Ishikawa (cell line): ENCODE measurements around the gene SENP1.

Source experiments
- CEBPB ChIP-seq: IDR thresholded peaks from 2 replicates; pipeline ENCODE4 v1.6.1; 2012
- CREB1 ChIP-seq: IDR thresholded peaks from 2 replicates; pipeline ENCODE4 v1.6.1; 2012; ENCODE audit warnings: low read depth
- EGR1 ChIP-seq: IDR thresholded peaks from 2 replicates; pipeline ENCODE4 v1.6.1; 2012
- EP300 ChIP-seq: IDR thresholded peaks from 2 replicates; pipeline ENCODE4 v1.6.1; 2012; ENCODE audit warnings: borderline replicate concordance
- FOXM1 ChIP-seq: IDR thresholded peaks from 2 replicates; pipeline ENCODE4 v1.6.1; 2012; ENCODE audit warnings: low read depth, borderline replicate concordance
- NFIC ChIP-seq: IDR thresholded peaks from 2 replicates; pipeline ENCODE4 v1.6.1; 2012
- RAD21 ChIP-seq: IDR thresholded peaks from 2 replicates; pipeline ENCODE4 v1.6.1; 2012; ENCODE audit warnings: low read depth
- TAF1 ChIP-seq: IDR thresholded peaks from 2 replicates; pipeline ENCODE4 v1.6.1; 2012; ENCODE audit warnings: low read depth, mild to moderate bottlenecking
- TCF12 ChIP-seq: IDR thresholded peaks from 2 replicates; pipeline ENCODE4 v1.6.1; 2012; ENCODE audit warnings: low read depth
- TEAD4 ChIP-seq: IDR thresholded peaks from 2 replicates; pipeline ENCODE4 v1.6.1; 2012
- USF1 ChIP-seq: IDR thresholded peaks from 2 replicates; pipeline ENCODE4 v1.6.1; 2012
- YY1 ChIP-seq: IDR thresholded peaks from 2 replicates; pipeline ENCODE4 v1.6.1; 2012; ENCODE audit warnings: low read depth
- ZBTB7A ChIP-seq: IDR thresholded peaks from 2 replicates; pipeline ENCODE4 v1.6.1; 2012; ENCODE audit warnings: low read depth
- TF ChIP-seq, protein P1 (sequence below): IDR thresholded peaks from 2 replicates; pipeline ENCODE4 v1.6.1; 2012
- TF ChIP-seq, protein P2 (sequence below): IDR thresholded peaks from 2 replicates; pipeline ENCODE4 v1.6.1; 2012; ENCODE audit warnings: low read depth, mild to moderate bottlenecking

SENP1 gene

DNA sequence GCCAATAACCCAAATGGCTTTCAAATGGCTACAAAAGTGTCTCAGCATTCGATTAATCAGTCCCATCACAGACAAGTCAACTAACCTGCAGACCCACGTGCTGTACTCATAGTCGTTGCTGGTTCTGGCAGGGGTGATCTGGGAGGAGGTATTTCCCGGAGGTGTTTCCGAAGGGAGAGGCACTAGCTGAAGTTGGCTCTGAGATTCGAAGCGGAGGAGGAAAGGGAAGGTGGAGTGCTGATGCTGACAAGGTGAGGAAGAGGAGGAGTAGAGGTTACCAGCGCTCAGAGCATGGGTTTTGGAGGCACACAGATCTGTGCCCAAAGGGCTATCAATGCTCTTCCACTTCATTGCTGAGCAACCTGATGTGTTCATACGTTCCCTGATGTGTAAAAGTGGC, 81.1 kb downstream of the SENP1 start:
- TF ChIP-seq CEBPB (no peak), TAF1 (no peak)

GRCh38 chr12:48023386-48023785, 82.5 kb downstream of the SENP1 start:
- TF ChIP-seq, protein P1, sequence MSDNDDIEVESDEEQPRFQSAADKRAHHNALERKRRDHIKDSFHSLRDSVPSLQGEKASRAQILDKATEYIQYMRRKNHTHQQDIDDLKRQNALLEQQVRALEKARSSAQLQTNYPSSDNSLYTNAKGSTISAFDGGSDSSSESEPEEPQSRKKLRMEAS = peak; percentile 38; the same call in 1 of the 2 replicates
- TF ChIP-seq RAD21 (no peak), TEAD4 (no peak)

- TF ChIP-seq CREB1 (no peak), EP300 (no peak), RAD21 (no peak)
- TF ChIP-seq, protein P2, sequence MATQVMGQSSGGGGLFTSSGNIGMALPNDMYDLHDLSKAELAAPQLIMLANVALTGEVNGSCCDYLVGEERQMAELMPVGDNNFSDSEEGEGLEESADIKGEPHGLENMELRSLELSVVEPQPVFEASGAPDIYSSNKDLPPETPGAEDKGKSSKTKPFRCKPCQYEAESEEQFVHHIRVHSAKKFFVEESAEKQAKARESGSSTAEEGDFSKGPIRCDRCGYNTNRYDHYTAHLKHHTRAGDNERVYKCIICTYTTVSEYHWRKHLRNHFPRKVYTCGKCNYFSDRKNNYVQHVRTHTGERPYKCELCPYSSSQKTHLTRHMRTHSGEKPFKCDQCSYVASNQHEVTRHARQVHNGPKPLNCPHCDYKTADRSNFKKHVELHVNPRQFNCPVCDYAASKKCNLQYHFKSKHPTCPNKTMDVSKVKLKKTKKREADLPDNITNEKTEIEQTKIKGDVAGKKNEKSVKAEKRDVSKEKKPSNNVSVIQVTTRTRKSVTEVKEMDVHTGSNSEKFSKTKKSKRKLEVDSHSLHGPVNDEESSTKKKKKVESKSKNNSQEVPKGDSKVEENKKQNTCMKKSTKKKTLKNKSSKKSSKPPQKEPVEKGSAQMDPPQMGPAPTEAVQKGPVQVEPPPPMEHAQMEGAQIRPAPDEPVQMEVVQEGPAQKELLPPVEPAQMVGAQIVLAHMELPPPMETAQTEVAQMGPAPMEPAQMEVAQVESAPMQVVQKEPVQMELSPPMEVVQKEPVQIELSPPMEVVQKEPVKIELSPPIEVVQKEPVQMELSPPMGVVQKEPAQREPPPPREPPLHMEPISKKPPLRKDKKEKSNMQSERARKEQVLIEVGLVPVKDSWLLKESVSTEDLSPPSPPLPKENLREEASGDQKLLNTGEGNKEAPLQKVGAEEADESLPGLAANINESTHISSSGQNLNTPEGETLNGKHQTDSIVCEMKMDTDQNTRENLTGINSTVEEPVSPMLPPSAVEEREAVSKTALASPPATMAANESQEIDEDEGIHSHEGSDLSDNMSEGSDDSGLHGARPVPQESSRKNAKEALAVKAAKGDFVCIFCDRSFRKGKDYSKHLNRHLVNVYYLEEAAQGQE = no peak
Observed at GRCh38 chr12:48022676-48023385, 83.0 kb downstream of the SENP1 start.

DNA sequence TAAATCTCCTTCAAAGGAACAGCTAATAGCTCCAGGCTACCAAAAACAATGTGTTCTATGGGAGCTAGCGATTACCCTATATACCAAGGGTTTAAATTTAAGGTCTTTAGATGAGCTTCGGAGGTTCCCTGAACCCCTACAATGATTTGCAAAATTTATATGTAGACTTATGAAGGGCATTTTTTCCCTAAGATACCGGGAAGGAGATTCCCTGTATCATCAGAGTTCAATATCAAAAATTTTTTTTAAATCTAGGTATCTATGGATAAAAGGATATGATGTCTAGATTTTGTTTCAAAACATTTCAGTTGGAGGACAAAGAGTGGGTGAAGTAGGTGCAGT, 83.7 kb downstream of the SENP1 start:
- TF ChIP-seq TCF12 = no peak
- no peak for TF ChIP-seq RAD21
- no peak for TF ChIP-seq TEAD4
- no peak for TF ChIP-seq CEBPB
- TF ChIP-seq USF1 = no peak
- TF ChIP-seq, protein P2 = no peak
- TF ChIP-seq, protein P1 = no peak
- no peak for TF ChIP-seq NFIC
- TF ChIP-seq FOXM1 = no peak
- TF ChIP-seq CREB1 = no peak
- TF ChIP-seq YY1 = no peak

GRCh38 chr12:48021485-48022179, 84.2 kb downstream of the SENP1 start:
- TF ChIP-seq TEAD4 (no peak), CEBPB (no peak), CREB1 (no peak), USF1 (no peak), ZBTB7A (no peak), YY1 (no peak), TAF1 (no peak), EP300 (no peak), EGR1 (no peak), FOXM1 (no peak), TCF12 (no peak)
- TF ChIP-seq, protein P2 = no peak
